HFFc6 (cell line): ENCODE data around the gene HOXD8. TPM values are rescaled to one million over a fixed set of nuclear protein-coding genes. Genes with fewer than 3 reads are reported as not detected.

Source experiments
- DNase-seq: peaks from one replicate; pipeline ENCODE4 v3.0.0-alpha.2; 2018
- H3K27ac Mint-ChIP-seq: 2 replicates; pipeline ENCODE4 v1.8.0; 2020; ENCODE audit warnings: mild to moderate bottlenecking, mixed read lengths
- H3K27me3 Mint-ChIP-seq: 2 replicates; pipeline ENCODE4 v1.8.0; 2021; ENCODE audit warnings: mild to moderate bottlenecking, moderate library complexity, mixed read lengths; ENCODE audit not compliant: insufficient read depth
- H3K36me3 Mint-ChIP-seq: 2 replicates; pipeline ENCODE4 v1.8.0; 2021; ENCODE audit warnings: low read depth, mixed read lengths
- H3K4me1 Mint-ChIP-seq: 2 replicates; pipeline ENCODE4 v1.8.0; 2020; ENCODE audit warnings: low read depth, mixed read lengths
- H3K4me3 Mint-ChIP-seq: 2 replicates; pipeline ENCODE4 v1.8.0; 2020; ENCODE audit warnings: mild to moderate bottlenecking, moderate library complexity, mixed read lengths
- H3K9me3 Mint-ChIP-seq: 2 replicates; pipeline ENCODE4 v1.8.0; 2020; ENCODE audit warnings: mild to moderate bottlenecking, mixed read lengths
- total RNA-seq, 6 experiments: library from RNA; stranded (reverse); fragmentation: NEBNext Ultra II Directional; extraction: Animal tissue kit (Norgen Biotek cat#: 25700); gene quantifications; 2 replicates in 1 of 6; 3 replicates in 5 of 6; pipeline ENCODE4 v1.2.3, GENCODE V29; 2021
- TF ChIP-seq, protein P1 (sequence below): fragments of 200-600 bp; sonication (generic); IDR thresholded peaks from 2 replicates; pipeline ENCODE4 v1.5.0; 2021; ENCODE audit warnings: antibody characterized with exemption, mild to moderate bottlenecking

Gene HOXD8
- total RNA-seq, 6 experiments from 2014 or later: 2.3 to 5.1 (median 4.6) TPM

GRCh38 chr2:176139661-176140512 is 10.4 kb downstream of the HOXD8 start:
- Mint-ChIP-seq H3K36me3 (no peaks in the 10 kb centered on the region), H3K9me3 (no peaks in the 10 kb centered on the region), H3K4me1 (peaks cover 40% of the 10 kb centered on the region), H3K27me3 (peaks cover 25% of the 10 kb centered on the region), H3K4me3 (peak overlapping the region; percentile 65; the same call in 1 of the 2 replicates), H3K27ac (no peak overlapping the region)
- TF ChIP-seq, protein P1, sequence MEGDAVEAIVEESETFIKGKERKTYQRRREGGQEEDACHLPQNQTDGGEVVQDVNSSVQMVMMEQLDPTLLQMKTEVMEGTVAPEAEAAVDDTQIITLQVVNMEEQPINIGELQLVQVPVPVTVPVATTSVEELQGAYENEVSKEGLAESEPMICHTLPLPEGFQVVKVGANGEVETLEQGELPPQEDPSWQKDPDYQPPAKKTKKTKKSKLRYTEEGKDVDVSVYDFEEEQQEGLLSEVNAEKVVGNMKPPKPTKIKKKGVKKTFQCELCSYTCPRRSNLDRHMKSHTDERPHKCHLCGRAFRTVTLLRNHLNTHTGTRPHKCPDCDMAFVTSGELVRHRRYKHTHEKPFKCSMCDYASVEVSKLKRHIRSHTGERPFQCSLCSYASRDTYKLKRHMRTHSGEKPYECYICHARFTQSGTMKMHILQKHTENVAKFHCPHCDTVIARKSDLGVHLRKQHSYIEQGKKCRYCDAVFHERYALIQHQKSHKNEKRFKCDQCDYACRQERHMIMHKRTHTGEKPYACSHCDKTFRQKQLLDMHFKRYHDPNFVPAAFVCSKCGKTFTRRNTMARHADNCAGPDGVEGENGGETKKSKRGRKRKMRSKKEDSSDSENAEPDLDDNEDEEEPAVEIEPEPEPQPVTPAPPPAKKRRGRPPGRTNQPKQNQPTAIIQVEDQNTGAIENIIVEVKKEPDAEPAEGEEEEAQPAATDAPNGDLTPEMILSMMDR: no peak
- no peak for DNase-seq

DNA sequence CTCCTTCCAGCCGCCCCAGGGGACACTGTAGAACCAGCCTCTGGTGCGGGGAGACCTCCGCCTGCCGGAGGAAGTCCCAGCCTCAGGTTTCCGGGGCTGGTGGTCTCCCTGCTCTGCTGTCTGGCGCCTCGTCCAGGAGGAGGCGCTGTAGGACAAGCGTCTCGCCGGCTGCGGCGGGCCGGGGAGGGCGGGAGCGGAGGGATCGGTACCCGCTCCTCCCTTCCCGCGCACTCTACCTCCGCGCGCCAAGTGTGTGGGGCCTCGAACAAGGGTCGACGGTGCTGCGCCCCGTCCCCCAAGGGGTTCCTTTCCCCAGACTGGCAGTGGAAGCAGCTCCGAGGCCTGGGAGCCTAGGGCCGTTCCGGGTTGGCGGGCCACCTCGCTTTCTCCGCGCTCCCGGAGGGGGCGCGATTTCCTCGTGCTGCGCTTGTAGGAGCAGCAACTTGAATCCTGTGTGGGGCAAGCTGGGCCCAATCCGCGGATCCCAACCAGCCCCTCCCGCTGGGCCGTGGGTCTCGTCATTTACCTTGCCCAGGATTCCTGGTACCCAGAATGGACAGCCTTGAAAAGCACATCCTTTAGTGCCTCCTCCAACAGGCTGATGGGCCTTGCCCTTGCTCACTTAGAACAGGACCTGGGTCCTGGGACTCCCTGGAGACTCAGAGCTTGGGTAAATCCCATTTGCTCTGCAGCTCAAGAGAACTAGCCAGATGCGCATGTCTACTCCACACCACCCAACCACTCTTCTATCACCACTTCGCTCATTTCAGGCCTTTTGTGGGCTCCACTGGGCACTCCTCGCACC is 11.2 kb downstream of the HOXD8 start:
- peaks cover 32% of the 10 kb centered on the region for H3K4me1 Mint-ChIP-seq
- H3K36me3 Mint-ChIP-seq: no peaks in the 10 kb centered on the region
- H3K4me3 Mint-ChIP-seq: peak overlapping the region; percentile 65
- H3K9me3 Mint-ChIP-seq: no peaks in the 10 kb centered on the region
- TF ChIP-seq, protein P1: peak; percentile 99
- H3K27me3 Mint-ChIP-seq: peaks cover 31% of the 10 kb centered on the region
- DNase-seq: no peak
- no peak overlapping the region for H3K27ac Mint-ChIP-seq

- H3K27ac Mint-ChIP-seq: no peak overlapping the region
- TF ChIP-seq, protein P1: no peak
- H3K9me3 Mint-ChIP-seq: no peaks in the 10 kb centered on the region
Observed at GRCh38 chr2:176142281-176142680, 12.8 kb downstream of the HOXD8 start.

DNA sequence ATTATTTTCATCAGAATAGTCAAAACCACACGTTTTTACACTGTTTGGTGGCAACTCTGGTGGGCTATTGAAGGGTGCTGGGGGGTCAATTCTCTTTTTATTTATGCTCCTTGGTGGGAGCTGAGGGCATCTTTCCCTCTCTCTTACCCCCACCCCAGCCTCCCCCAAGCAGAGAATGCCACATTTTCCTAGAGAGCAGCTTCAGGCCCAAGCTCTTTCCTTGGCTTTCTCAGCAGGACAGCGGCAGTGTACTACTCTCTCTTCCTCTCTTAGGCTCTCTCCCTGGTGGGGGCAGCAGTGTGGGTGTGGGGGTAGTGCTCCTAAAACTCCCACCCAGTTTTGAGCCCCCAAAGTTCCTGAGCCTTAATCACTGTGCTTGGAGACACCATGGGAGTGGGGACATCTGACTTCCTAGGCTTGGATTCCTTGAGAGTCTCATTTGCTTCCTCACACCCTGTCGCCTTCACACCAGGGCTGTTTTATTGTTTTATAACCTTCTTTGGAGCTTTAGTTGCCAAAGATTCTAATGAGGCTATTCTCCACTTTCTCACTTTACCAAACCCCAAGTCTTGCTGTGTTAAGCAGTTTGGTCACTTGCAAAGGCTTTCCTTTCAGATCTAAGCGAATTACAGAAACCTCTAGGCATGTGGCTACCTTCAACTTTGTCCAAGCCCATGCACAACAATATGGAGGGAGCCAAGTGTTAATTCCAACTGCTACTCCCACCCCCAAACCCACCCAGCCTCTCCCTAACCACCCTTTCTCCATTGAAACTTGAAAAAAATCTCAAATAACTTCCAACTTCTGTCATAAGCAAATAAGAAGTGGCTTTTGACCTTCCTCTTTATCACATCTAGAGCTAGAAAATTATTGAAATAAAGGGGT is 15.8 kb downstream of the HOXD8 start:
- Mint-ChIP-seq H3K27me3 (peaks cover 61% of the 10 kb centered on the region), H3K9me3 (no peaks in the 10 kb centered on the region), H3K4me3 (no peak overlapping the region), H3K4me1 (peaks cover 16% of the 10 kb centered on the region; the same call in 1 of the 2 replicates), H3K27ac (no peak overlapping the region), H3K36me3 (no peaks in the 10 kb centered on the region; the same call in 1 of the 2 replicates)
- TF ChIP-seq, protein P1: no peak
- DNase-seq: no peak

More at GRCh38 chr2:176142281-176142680, 12.8 kb downstream of the HOXD8 start:
- Mint-ChIP-seq H3K27me3 (peaks cover 45% of the 10 kb centered on the region), H3K4me3 (no peak overlapping the region), H3K4me1 (peaks cover 23% of the 10 kb centered on the region), H3K36me3 (no peaks in the 10 kb centered on the region)
- no peak for DNase-seq

GRCh38 chr2:176146101-176146500 is 16.6 kb downstream of the HOXD8 start:
- Mint-ChIP-seq H3K36me3 (no peaks in the 10 kb centered on the region; the same call in 1 of the 2 replicates), H3K27me3 (peaks cover 68% of the 10 kb centered on the region)
- TF ChIP-seq, protein P1: no peak

More at GRCh38 chr2:176146101-176146500, 16.6 kb downstream of the HOXD8 start:
- DNase-seq: no peak
- Mint-ChIP-seq H3K9me3 (no peaks in the 10 kb centered on the region), H3K4me3 (no peak overlapping the region), H3K27ac (no peak overlapping the region), H3K4me1 (peaks cover 17% of the 10 kb centered on the region; the same call in 1 of the 2 replicates)
